GM12892 (cell line): ENCODE results near the gene ILK.

Experiments
- POLR2A ChIP-seq: IDR thresholded peaks from 2 replicates; pipeline ENCODE4 v1.6.1; 2011; ENCODE audit warnings: low read depth, low read length, control low read depth
- TAF1 ChIP-seq: IDR thresholded peaks from 2 replicates; pipeline ENCODE4 v1.6.1; 2011; ENCODE audit warnings: low read depth, mild to moderate bottlenecking, control low read depth, low read length, borderline replicate concordance

- no peak for TF ChIP-seq POLR2A
- TF ChIP-seq TAF1, result no peak
Measured at GRCh38 chr11:6563121-6563619, 40.4 kb upstream of the ILK start.
